Transverse colon (tissue), 4 donors: ENCODE measurements around the gene DNLZ.

Experiments
- CTCF ChIP-seq, 5 experiments: fragments of 200-600 bp in 3 of 5; fragments of 450-650 bp in 2 of 5; sonication (generic) in 3 of 5; IDR thresholded peaks; 1 replicate in 2 of 5; 2 replicates in 3 of 5; pipeline ENCODE4 v1.5.1; 2016 to 2017; ENCODE audit warnings: antibody characterized with exemption in 5 of 5, inconsistent platforms in 3 of 5, mild to moderate bottlenecking in 2 of 5, moderate library complexity in 1 of 5
- POLR2A ChIP-seq: fragments of 450-650 bp; IDR thresholded peaks from one replicate; pipeline ENCODE4 v1.6.1; 2016; ENCODE audit warnings: antibody characterized with exemption, mild to moderate bottlenecking, moderate library complexity
- POLR2AphosphoS5 ChIP-seq, 3 donors: sonication (generic); formaldehyde crosslinking; IDR thresholded peaks; one replicate each; pipeline ENCODE4 v1.6.1; 2016; ENCODE audit warnings: antibody characterized with exemption in 3 of 3

GRCh38 chr9:136404801-136405136, 41.2 kb upstream of the DNLZ start:
- TF ChIP-seq CTCF (IDR thresholded peaks at IDR 0.05) (no peak), POLR2A (no peak), POLR2AphosphoS5 (IDR thresholded peaks at IDR 0.05) (no peak)
